GM21515 (cell line): ENCODE measurements around the gene COMMD7.
A peak's percentile ranks its signal among the peaks of the same experiment; 100 is the strongest.

ENCODE experiments used
- ATAC-seq: cut with Tn5 transposase; IDR thresholded peaks from one replicate; pipeline ENCODE4 v1.9.1; 2021; ENCODE audit not compliant: unreplicated experiment

COMMD7 gene

GRCh38 chr20:32652739-32653526, 90.3 kb downstream of the COMMD7 start:
- ATAC-seq: peak; percentile 75
